DND-41 (cell line): Measurements from ENCODE around the gene TRPM1.

Experiments used
- ATAC-seq: fragments of 200-7000 bp; cut with Tn5 transposase; 3 replicates; pipeline ENCODE4 v1.9.1; 2021; ENCODE audit warnings: low read depth; ENCODE audit not compliant: insufficient read depth
- DNase-seq: peaks from one replicate; pipeline ENCODE4 v3.0.0-alpha.2; 2020
- H2AFZ ChIP-seq: 2 replicates; pipeline ENCODE4 v1.6.0; 2012; ENCODE audit warnings: low read depth, low read length
- H3K27ac ChIP-seq: 2 replicates; pipeline ENCODE4 v1.5.1; 2012; ENCODE audit warnings: low read length, inconsistent platforms
- H3K27me3 ChIP-seq: fragments of 200-600 bp; sonication (generic); 2 replicates; pipeline ENCODE4 v1.6.0; 2012; ENCODE audit warnings: low read length, mild to moderate bottlenecking, inconsistent platforms; ENCODE audit not compliant: insufficient read depth, poor library complexity
- H3K36me3 ChIP-seq: 2 replicates; pipeline ENCODE4 v1.5.1; 2012; ENCODE audit warnings: low read length, inconsistent platforms; ENCODE audit not compliant: insufficient read depth
- H3K4me1 ChIP-seq: 2 replicates; pipeline ENCODE4 v1.5.1; 2012; ENCODE audit warnings: mild to moderate bottlenecking, low read length; ENCODE audit not compliant: insufficient read depth
- H3K4me2 ChIP-seq: 2 replicates; pipeline ENCODE4 v1.6.0; 2012; ENCODE audit warnings: mild to moderate bottlenecking, moderate library complexity, low read length, inconsistent platforms; ENCODE audit not compliant: insufficient read depth
- H3K4me3 ChIP-seq, 2 experiments: fragments of 200-600 bp in 1 of 2; shearing (Covaris generic) in 1 of 2; 2 replicates each; pipeline ENCODE4 v1.5.1; 2012 to 2016; ENCODE audit warnings: inconsistent platforms in 2 of 2, low read length in 2 of 2, mild to moderate bottlenecking in 2 of 2, low read depth in 1 of 2, moderate library complexity in 1 of 2
- H3K79me2 ChIP-seq: 2 replicates; pipeline ENCODE4 v1.6.0; 2012; ENCODE audit warnings: low read length, inconsistent platforms; ENCODE audit not compliant: insufficient read depth
- H3K9ac ChIP-seq: 2 replicates; pipeline ENCODE4 v1.6.0; 2012; ENCODE audit warnings: low read depth, mild to moderate bottlenecking, inconsistent platforms, low read length, moderate library complexity
- H3K9me3 ChIP-seq: 2 replicates; pipeline ENCODE4 v1.5.1; 2012; ENCODE audit warnings: low read length, moderate library complexity, mild to moderate bottlenecking, inconsistent platforms; ENCODE audit not compliant: insufficient read depth, severe bottlenecking
- H4K20me1 ChIP-seq: 2 replicates; pipeline ENCODE4 v1.6.0; 2012; ENCODE audit warnings: low read length; ENCODE audit not compliant: insufficient read depth
- CTCF ChIP-seq: IDR thresholded peaks from 2 replicates; pipeline ENCODE4 v1.5.1; 2012; ENCODE audit warnings: borderline replicate concordance, low read length, moderate library complexity, mild to moderate bottlenecking; ENCODE audit not compliant: poor library complexity, severe bottlenecking; ENCODE audit errors: extremely low read depth
- EZH2 ChIP-seq: IDR thresholded peaks from 3 replicates; pipeline ENCODE4 v1.6.1; 2012; ENCODE audit warnings: borderline replicate concordance, low read depth, mild to moderate bottlenecking, moderate library complexity, low read length, inconsistent platforms; ENCODE audit not compliant: severe bottlenecking

TRPM1 gene

GRCh38 chr15:31136607-31137328 is 35.2 kb upstream of the TRPM1 start:
- Histone ChIP-seq H3K9ac (no peak overlapping the region), H3K27me3 (no peaks in the 10 kb centered on the region), H4K20me1 (no peaks in the 10 kb centered on the region), H3K27ac (no peak overlapping the region), H3K79me2 (no peaks in the 10 kb centered on the region), H3K4me2 (no peak overlapping the region), H3K4me3 (no peak overlapping the region), H3K9me3 (no peaks in the 10 kb centered on the region), H3K36me3 (no peaks in the 10 kb centered on the region), H2AFZ (no peak overlapping the region), H3K4me1 (no peaks in the 10 kb centered on the region)
- no peak for TF ChIP-seq CTCF
- no peak for TF ChIP-seq EZH2
- DNase-seq, result no peak
- no peak for ATAC-seq

GRCh38 chr15:31136016-31136415 is 34.5 kb upstream of the TRPM1 start:
- no peak overlapping the region for H3K4me2 ChIP-seq
- H3K79me2 ChIP-seq, result no peaks in the 10 kb centered on the region
- DNase-seq (no peak), ATAC-seq (no peak)
- TF ChIP-seq EZH2 (no peak), CTCF (no peak)
- H3K27me3 ChIP-seq, result no peaks in the 10 kb centered on the region
- H3K27ac ChIP-seq, result no peak overlapping the region
- no peaks in the 10 kb centered on the region for H4K20me1 ChIP-seq
- H2AFZ ChIP-seq, result no peak overlapping the region
- H3K9me3 ChIP-seq, result no peaks in the 10 kb centered on the region
- no peaks in the 10 kb centered on the region for H3K36me3 ChIP-seq
- H3K9ac ChIP-seq, result no peak overlapping the region
- H3K4me1 ChIP-seq, result no peaks in the 10 kb centered on the region
- H3K4me3 ChIP-seq, result no peak overlapping the region

GRCh38 chr15:31135523-31135922 is 34.0 kb upstream of the TRPM1 start:
- Histone ChIP-seq H4K20me1 (no peaks in the 10 kb centered on the region), H3K36me3 (no peaks in the 10 kb centered on the region), H2AFZ (no peak overlapping the region), H3K4me3 (no peak overlapping the region), H3K9ac (no peak overlapping the region), H3K27ac (no peak overlapping the region), H3K9me3 (no peaks in the 10 kb centered on the region), H3K4me1 (no peaks in the 10 kb centered on the region), H3K4me2 (no peak overlapping the region), H3K79me2 (no peaks in the 10 kb centered on the region), H3K27me3 (no peaks in the 10 kb centered on the region)
- TF ChIP-seq CTCF (no peak), EZH2 (no peak)
- ATAC-seq (no peak), DNase-seq (no peak)
